ENCODE results near the gene SSC5D.

Gene SSC5D

GRCh38 chr19:55442372-55442961 lies 45.8 kb upstream of the SSC5D start:
- H3K27me3 ChIP-seq: peaks cover 62% of the 10 kb centered on the region
- no peaks in the 10 kb centered on the region for H3K9me3 ChIP-seq
- TF ChIP-seq CTCF (IDR thresholded peaks at IDR 0.05; ENCODE audit: low read depth, low read length): no peak
- H3K4me3 ChIP-seq (ENCODE audit: low read depth, low read length): no peak overlapping the region
- DNase-seq: no peak
- H3K36me3 ChIP-seq: no peaks in the 10 kb centered on the region
- H3K4me1 ChIP-seq: no peaks in the 10 kb centered on the region

- Histone ChIP-seq H3K36me3 (no peaks in the 10 kb centered on the region), H3K4me3 (ENCODE audit: low read depth, low read length) (no peak within 1 kb of the TSS), H3K9me3 (no peaks in the 10 kb centered on the region), H3K4me1 (no peaks in the 10 kb centered on the region), H3K27me3 (peaks cover 63% of the 10 kb centered on the region)
- no peak for TF ChIP-seq CTCF (IDR thresholded peaks at IDR 0.05; ENCODE audit: low read depth, low read length)
- no peak for DNase-seq
Observed at GRCh38 chr19:55443045-55443823, 45.0 kb upstream of the SSC5D start, which contains the start of gene SHISA7. Gene SHISA7 (minus strand): TSS chr19:55443300. CDS start chr19:55442863, 437 bp downstream.

GRCh38 chr19:55443824-55444480 lies 44.3 kb upstream of the SSC5D start:
- peaks cover 63% of the 10 kb centered on the region for H3K27me3 ChIP-seq
- no peaks in the 10 kb centered on the region for H3K4me1 ChIP-seq
- DNase-seq: no peak
- TF ChIP-seq CTCF (IDR thresholded peaks at IDR 0.05; ENCODE audit: low read depth, low read length): no peak
- no peaks in the 10 kb centered on the region for H3K36me3 ChIP-seq
- no peaks in the 10 kb centered on the region for H3K9me3 ChIP-seq
- no peak overlapping the region for H3K4me3 ChIP-seq (ENCODE audit: low read depth, low read length)

- DNase-seq: no peak
- no peaks in the 10 kb centered on the region for H3K9me3 ChIP-seq
- H3K27me3 ChIP-seq: peaks cover 67% of the 10 kb centered on the region
- no peaks in the 10 kb centered on the region for H3K4me1 ChIP-seq
- no peak overlapping the region for H3K4me3 ChIP-seq (ENCODE audit: low read depth, low read length)
- H3K36me3 ChIP-seq: no peaks in the 10 kb centered on the region
- TF ChIP-seq CTCF (IDR thresholded peaks at IDR 0.05; ENCODE audit: low read depth, low read length): no peak
Observed at GRCh38 chr19:55444646-55445045, 43.6 kb upstream of the SSC5D start.

- no peak for DNase-seq
- Histone ChIP-seq H3K27me3 (peaks cover 61% of the 10 kb centered on the region), H3K36me3 (no peaks in the 10 kb centered on the region), H3K4me1 (no peaks in the 10 kb centered on the region), H3K9me3 (no peaks in the 10 kb centered on the region), H3K4me3 (ENCODE audit: low read depth, low read length) (no peak overlapping the region)
- no peak for TF ChIP-seq CTCF (IDR thresholded peaks at IDR 0.05; ENCODE audit: low read depth, low read length)
Observed at GRCh38 chr19:55446060-55446459, 42.2 kb upstream of the SSC5D start.
